Effector CD8-positive, alpha-beta T cell (primary cell): ENCODE data around the gene MGAT4A.
"Not testable (repeated sequence)": the region's sequence is repeated elsewhere in the genome, so short reads cannot be mapped to it uniquely, and the experiment has no call there.

Source experiments
- DNase-seq: peaks from one replicate; lab custom pipeline; 2025; lab: John Stamatoyannopoulos, UW

The MGAT4A gene

GRCh38 chr2:98702858-98703620 is 27.9 kb downstream of the MGAT4A start:
- DNase-seq: no peak

DNA sequence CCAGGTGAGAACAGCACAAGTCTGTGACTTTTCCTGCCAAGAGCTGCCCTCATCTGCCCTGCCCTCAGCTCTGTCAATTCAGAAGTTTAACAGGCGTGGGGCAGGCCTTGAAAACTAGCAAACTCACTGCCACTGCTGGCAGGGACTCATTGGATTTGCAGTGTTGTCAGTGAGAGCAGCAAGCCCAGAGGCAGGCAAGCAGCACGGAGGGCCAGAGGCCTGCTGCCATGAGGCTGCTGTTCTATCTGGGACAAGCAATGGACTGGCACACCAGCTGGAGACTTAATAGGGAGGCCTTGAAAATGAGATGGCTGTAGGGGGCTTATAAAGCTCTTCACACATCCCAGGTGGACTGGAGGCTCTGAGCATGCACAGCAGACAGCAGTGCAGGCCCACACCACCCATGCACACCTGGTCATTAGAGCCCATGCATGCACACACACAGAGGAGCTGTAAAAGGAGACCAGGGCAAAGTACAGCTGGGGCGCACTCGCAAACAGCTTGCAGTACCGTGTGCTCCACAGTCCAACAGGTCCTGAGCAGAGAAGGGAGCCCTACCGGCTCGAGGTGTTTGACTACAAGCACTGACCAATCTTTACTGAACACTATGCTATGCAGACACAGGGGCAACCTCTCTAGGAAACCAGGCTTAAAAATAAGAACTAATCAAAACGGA is 28.7 kb downstream of the MGAT4A start:
- no peak for DNase-seq

- DNase-seq: no peak
Measured at GRCh38 chr2:98701230-98701629, 29.7 kb downstream of the MGAT4A start.

DNA sequence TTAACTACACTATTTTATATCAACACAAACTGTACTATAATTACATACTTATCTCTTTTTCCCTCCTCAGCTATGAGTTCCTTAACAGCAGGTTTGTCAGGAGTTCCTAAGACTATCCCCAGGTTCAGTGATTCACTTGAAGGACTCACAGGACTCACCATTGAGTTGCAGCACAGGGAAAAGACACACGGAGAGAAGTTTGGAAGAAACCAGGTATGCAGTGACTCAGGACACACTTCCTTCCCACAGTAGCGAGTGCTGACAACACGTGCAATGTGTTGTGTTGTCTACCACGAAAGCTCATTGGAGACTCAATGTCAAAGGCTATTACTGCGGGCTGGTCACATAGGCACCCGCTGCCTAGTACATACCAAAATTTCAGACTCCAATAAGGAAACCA is 32.0 kb downstream of the MGAT4A start:
- no peak for DNase-seq

GRCh38 chr2:98697651-98698337 is 33.1 kb downstream of the MGAT4A start:
- no peak for DNase-seq

DNA sequence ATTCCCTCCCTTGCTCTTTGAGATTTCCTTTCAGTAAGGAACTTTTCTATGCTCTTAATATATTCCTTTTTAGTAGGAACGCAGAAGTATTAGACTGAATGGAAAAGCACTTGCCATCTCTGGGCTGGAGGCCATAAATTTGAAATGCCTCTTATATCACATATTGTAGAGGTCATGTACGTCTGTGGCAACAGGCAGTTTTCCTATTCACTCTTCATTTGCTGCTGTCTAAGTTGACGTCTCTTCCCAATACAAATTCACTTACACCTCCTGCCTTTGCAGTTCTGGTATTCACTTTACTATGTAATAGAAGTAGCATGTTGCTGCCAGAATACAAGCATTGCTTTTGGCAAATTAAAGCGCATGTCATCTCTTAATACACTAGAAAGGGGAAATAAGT is 34.7 kb downstream of the MGAT4A start:
- no peak for DNase-seq

GRCh38 chr2:98695255-98695654 is 35.7 kb downstream of the MGAT4A start:
- no peak for DNase-seq

DNA sequence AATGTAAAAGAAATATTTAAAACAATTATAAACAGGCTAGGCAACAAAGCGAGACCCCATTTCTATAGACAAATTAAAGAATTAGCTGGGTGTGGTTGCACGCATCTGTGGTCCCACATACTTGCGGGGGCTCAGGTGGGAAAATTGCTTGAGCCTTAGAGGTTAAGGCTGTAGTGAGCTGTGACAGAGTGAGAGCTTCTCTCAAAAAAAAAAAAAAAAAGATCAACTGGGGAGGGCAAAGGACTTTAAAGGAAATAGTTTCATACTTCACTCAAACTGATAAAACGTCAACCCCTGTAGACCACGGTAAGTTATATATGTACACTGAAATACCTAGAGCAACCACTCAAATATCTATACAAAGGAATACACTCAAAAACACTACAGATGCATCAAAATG is 37.5 kb downstream of the MGAT4A start:
- no peak for DNase-seq

GRCh38 chr2:98692090-98693054 is 38.6 kb downstream of the MGAT4A start:
- no peak for DNase-seq

GRCh38 chr2:98691303-98691702 is 39.6 kb downstream of the MGAT4A start:
- no peak for DNase-seq

- no peak for DNase-seq
Measured at GRCh38 chr2:98685930-98686887, 44.7 kb downstream of the MGAT4A start.

DNA sequence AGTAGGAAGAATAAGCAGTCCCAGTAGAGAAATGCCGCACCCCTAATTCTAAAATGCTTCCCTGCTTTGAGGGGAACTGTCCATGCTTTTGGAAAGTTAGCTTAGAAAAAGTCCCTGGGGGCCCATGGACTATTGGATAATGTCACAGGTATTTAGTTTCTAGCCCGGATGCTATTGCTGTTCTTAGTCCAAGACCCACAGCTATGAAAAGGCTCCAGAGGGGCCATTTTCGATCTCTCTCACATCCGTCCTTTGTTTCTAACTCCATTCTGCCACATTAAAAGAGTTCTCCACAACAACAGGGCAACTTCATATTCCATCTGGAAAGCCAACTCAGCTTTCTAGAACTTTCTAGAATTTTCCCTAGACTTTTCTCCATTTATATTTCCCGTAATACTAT is 47.2 kb downstream of the MGAT4A start:
- DNase-seq: no peak

GRCh38 chr2:98676742-98677141 is 54.2 kb downstream of the MGAT4A start:
- no peak for DNase-seq

GRCh38 chr2:98674233-98674964 is 56.5 kb downstream of the MGAT4A start:
- DNase-seq: no peak

DNA sequence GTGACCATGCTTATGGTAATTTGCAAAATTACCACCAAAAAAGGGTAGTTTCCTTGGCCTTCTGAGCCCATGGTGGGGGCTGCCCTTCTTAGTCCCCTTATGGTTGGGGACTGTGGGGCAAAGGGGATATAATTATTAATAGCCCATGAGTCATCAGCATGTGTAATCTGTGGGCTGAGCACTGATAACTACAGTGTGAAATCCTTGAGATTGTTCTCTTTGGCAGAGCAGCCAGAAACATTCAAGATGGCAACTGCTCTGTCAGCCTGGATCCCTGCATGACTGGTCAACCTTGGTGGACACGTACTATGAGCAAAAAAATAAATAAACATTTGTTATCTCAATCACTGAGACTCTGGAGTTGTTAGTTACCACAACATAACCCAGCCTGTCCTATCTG is 61.3 kb downstream of the MGAT4A start:
- DNase-seq: no peak

- no peak for DNase-seq
Measured at GRCh38 chr2:98665677-98666076, 65.3 kb downstream of the MGAT4A start.

DNA sequence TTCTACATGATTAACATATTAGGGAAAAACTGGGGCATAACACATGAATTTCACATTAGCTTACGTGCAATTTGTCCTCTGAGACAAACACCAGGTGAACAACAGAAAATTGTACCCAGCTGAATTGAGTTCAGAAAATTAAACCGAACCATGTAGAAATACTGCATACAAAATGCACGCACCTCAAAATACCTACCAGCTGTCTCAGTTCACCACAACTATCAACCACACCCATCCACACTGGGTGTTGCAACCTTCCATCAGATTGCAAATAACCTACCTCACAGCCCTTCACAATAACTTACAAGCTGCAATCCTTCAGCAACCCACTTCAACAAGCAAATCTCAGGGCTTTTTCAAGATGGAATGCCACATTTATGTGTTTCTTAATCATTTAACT is 66.6 kb downstream of the MGAT4A start:
- DNase-seq: peak; percentile 9

DNA sequence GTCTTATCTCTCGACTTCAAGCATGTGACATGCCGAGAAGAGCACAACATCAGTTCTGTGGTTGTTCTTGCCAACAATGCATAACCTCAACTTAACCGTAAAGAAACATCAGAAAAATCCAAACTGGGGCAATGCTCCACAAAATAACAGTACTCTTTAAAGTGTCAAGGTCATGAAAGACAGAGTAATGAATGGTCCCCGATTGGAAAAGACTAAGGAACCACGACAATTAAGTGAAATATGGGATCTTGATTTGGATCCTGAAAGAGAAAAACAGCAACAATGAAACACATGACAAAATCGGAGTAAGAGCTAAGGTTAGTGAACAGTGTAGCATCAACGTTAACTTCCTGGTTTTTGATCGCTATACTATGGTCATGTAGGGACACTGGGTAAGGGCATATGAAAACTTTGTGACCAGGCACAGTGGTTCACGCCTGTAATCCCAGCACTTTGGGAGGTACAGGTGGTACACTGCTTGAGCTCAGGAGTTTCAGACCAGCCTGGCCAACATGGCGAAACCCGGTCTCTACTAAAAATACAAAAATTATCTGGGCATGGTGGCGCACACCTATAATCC is 67.3 kb downstream of the MGAT4A start:
- no peak for DNase-seq

GRCh38 chr2:98659491-98659840 is 71.5 kb downstream of the MGAT4A start:
- DNase-seq: not testable (repeated sequence)
